Measurements from ENCODE around the gene KCNQ1.

- TF ChIP-seq EZH2phosphoT487 (IDR thresholded peaks at IDR 0.05; ENCODE audit: insufficient read depth, low read depth) (no peak), EZH2 (IDR thresholded peaks at IDR 0.05; ENCODE audit: insufficient read depth, poor library complexity, severe bottlenecking) (no peak)
Observed at GRCh38 chr11:2482204-2482603, 37.4 kb downstream of the KCNQ1 start.
